Ishikawa (cell line): ENCODE data around the gene SLF1.

Source experiments
- CEBPB ChIP-seq: IDR thresholded peaks from 2 replicates; pipeline ENCODE4 v1.6.1; 2012
- EGR1 ChIP-seq: IDR thresholded peaks from 2 replicates; pipeline ENCODE4 v1.6.1; 2012
- EP300 ChIP-seq: IDR thresholded peaks from 2 replicates; pipeline ENCODE4 v1.6.1; 2012; ENCODE audit warnings: borderline replicate concordance
- RAD21 ChIP-seq: IDR thresholded peaks from 2 replicates; pipeline ENCODE4 v1.6.1; 2012; ENCODE audit warnings: low read depth
- TCF12 ChIP-seq: IDR thresholded peaks from 2 replicates; pipeline ENCODE4 v1.6.1; 2012; ENCODE audit warnings: low read depth
- TF ChIP-seq, protein P1 (sequence below): IDR thresholded peaks from 2 replicates; pipeline ENCODE4 v1.6.1; 2012
- TF ChIP-seq, protein P2 (sequence below): IDR thresholded peaks from 2 replicates; pipeline ENCODE4 v1.6.1; 2012

DNA sequence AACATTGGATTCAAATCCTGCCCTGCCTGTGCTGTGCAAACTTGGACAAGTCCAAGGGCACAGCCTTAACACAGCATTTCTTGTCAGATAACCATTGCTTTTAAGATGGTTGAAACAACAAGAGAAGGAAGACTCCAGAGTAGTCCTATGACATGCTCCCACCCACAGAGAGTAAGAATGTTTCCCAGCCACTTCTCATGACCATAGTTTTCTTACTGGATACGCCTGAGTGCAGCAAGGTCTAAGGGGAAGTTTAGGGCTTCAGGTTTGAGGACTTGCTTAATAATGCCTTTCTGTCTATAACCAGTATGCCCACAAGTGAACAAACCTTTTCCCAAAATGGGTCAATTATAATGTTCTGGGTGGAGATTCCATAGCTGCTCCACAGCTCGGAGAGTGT is 126.4 kb downstream of the SLF1 start:
- TF ChIP-seq CEBPB = no peak
- TF ChIP-seq EP300 = no peak
- TF ChIP-seq TCF12 = no peak
- TF ChIP-seq RAD21 = no peak
- no peak for TF ChIP-seq EGR1
- TF ChIP-seq, protein P1, sequence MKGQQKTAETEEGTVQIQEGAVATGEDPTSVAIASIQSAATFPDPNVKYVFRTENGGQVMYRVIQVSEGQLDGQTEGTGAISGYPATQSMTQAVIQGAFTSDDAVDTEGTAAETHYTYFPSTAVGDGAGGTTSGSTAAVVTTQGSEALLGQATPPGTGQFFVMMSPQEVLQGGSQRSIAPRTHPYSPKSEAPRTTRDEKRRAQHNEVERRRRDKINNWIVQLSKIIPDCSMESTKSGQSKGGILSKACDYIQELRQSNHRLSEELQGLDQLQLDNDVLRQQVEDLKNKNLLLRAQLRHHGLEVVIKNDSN = no peak
- TF ChIP-seq, protein P2, sequence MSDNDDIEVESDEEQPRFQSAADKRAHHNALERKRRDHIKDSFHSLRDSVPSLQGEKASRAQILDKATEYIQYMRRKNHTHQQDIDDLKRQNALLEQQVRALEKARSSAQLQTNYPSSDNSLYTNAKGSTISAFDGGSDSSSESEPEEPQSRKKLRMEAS = no peak
